HEK293 (cell line): ENCODE results near the gene HSPB6.

Source experiments
- GLIS1 ChIP-seq: fragments of 450-650 bp; formaldehyde crosslinking; IDR thresholded peaks from 2 replicates; pipeline ENCODE4 v1.5.1; 2016; ENCODE audit warnings: missing biosample characterization, missing genetic modification characterization
- MZF1 ChIP-seq: fragments of 450-650 bp; formaldehyde crosslinking; IDR thresholded peaks from 2 replicates; pipeline ENCODE4 v1.5.1; 2017; ENCODE audit warnings: missing biosample characterization, missing genetic modification characterization, borderline replicate concordance
- PRDM6 ChIP-seq: fragments of 450-650 bp; formaldehyde crosslinking; IDR thresholded peaks from 2 replicates; pipeline ENCODE4 v1.5.1; 2017; ENCODE audit warnings: missing biosample characterization, missing genetic modification characterization
- REPIN1 ChIP-seq: fragments of 450-650 bp; formaldehyde crosslinking; IDR thresholded peaks from 2 replicates; pipeline ENCODE4 v1.5.1; 2017; ENCODE audit warnings: missing biosample characterization, missing genetic modification characterization, low read depth
- ZBTB11 ChIP-seq: fragments of 450-650 bp; formaldehyde crosslinking; conservative IDR thresholded peaks from 2 replicates; pipeline ENCODE4 v1.5.1; 2016; ENCODE audit warnings: low read depth, missing biosample characterization, missing genetic modification characterization
- ZNF18 ChIP-seq: fragments of 450-650 bp; formaldehyde crosslinking; IDR thresholded peaks from 2 replicates; pipeline ENCODE4 v1.5.1; 2016; ENCODE audit warnings: missing biosample characterization, missing genetic modification characterization
- ZNF211 ChIP-seq: fragments of 450-650 bp; formaldehyde crosslinking; IDR thresholded peaks from 2 replicates; pipeline ENCODE4 v1.5.1; 2016; ENCODE audit warnings: low read depth, missing biosample characterization, missing genetic modification characterization
- ZNF362 ChIP-seq: fragments of 450-650 bp; formaldehyde crosslinking; IDR thresholded peaks from 2 replicates; pipeline ENCODE4 v1.5.1; 2016; ENCODE audit warnings: missing biosample characterization, missing genetic modification characterization
- ZNF391 ChIP-seq: fragments of 450-650 bp; formaldehyde crosslinking; IDR thresholded peaks from 2 replicates; pipeline ENCODE4 v1.5.1; 2016; ENCODE audit warnings: low read depth, missing biosample characterization, missing genetic modification characterization, borderline replicate concordance
- ZNF404 ChIP-seq: fragments of 450-650 bp; formaldehyde crosslinking; IDR thresholded peaks from 2 replicates; pipeline ENCODE4 v1.5.1; 2017; ENCODE audit warnings: missing biosample characterization, missing genetic modification characterization
- ZNF433 ChIP-seq: fragments of 450-650 bp; formaldehyde crosslinking; IDR thresholded peaks from 2 replicates; pipeline ENCODE4 v1.5.1; 2016; ENCODE audit warnings: missing biosample characterization, missing genetic modification characterization, low read depth
- ZNF488 ChIP-seq: fragments of 450-650 bp; formaldehyde crosslinking; IDR thresholded peaks from 2 replicates; pipeline ENCODE4 v1.5.1; 2016; ENCODE audit warnings: missing biosample characterization, missing genetic modification characterization
- ZNF561 ChIP-seq: fragments of 450-650 bp; IDR thresholded peaks from 2 replicates; pipeline ENCODE4 v1.5.1; 2018; ENCODE audit warnings: missing biosample characterization, missing genetic modification characterization, borderline replicate concordance
- ZNF585B ChIP-seq: fragments of 450-650 bp; formaldehyde crosslinking; IDR thresholded peaks from 2 replicates; pipeline ENCODE4 v1.5.1; 2016; ENCODE audit warnings: missing biosample characterization, missing genetic modification characterization
- ZNF654 ChIP-seq: fragments of 450-650 bp; formaldehyde crosslinking; IDR thresholded peaks from 2 replicates; pipeline ENCODE4 v1.5.1; 2016; ENCODE audit warnings: low read depth, missing biosample characterization, missing genetic modification characterization
- ZNF660 ChIP-seq: fragments of 450-650 bp; IDR thresholded peaks from 2 replicates; pipeline ENCODE4 v1.5.1; 2018; ENCODE audit warnings: missing biosample characterization, mild to moderate bottlenecking, missing genetic modification characterization
- ZNF707 ChIP-seq: fragments of 450-650 bp; formaldehyde crosslinking; IDR thresholded peaks from 2 replicates; pipeline ENCODE4 v1.5.1; 2016; ENCODE audit warnings: missing biosample characterization, missing genetic modification characterization
- ZNF830 ChIP-seq: fragments of 450-650 bp; IDR thresholded peaks from 2 replicates; pipeline ENCODE4 v1.5.0; 2018; ENCODE audit warnings: missing biosample characterization, missing genetic modification characterization, low read depth, mild to moderate bottlenecking, moderate library complexity
- TF ChIP-seq, protein P1 (sequence below): fragments of 450-650 bp; IDR thresholded peaks from 2 replicates; pipeline ENCODE4 v1.5.1; 2018; ENCODE audit warnings: missing biosample characterization, mild to moderate bottlenecking, missing genetic modification characterization
- TF ChIP-seq, protein P2 (sequence below): fragments of 450-650 bp; formaldehyde crosslinking; IDR thresholded peaks from 2 replicates; pipeline ENCODE4 v1.5.1; 2017; ENCODE audit warnings: missing biosample characterization, missing genetic modification characterization

HSPB6 gene

DNA sequence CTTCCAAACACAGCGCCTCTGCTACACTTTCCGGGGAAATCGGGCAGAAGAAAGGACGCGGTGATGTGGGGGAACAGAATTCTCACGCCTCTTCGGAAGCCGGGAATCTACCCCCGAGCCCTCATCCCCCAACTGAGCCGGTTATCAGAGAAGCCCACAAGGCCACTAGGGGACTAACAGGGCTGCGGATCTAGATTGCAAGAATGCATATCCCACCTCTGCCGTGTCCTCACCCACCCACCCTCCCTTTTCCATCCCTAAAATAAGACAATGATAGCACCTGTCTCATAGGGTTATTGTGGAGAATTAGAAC, 15.7 kb downstream of the HSPB6 start (continued):
- TF ChIP-seq ZNF362 (no peak), GLIS1 (0 out of 2 replicates have a peak, but pooled peaks have one; percentile 67), ZNF391 (tag by site-specific recombination) (peak; percentile 10; the same call in 1 of the 2 replicates), ZNF211 (tag by site-specific recombination) (no peak), ZNF707 (tag by site-specific recombination) (no peak), PRDM6 (tag by site-specific recombination) (no peak), ZBTB11 (tag by site-specific recombination) (peak; percentile 13; the same call in 1 of the 2 replicates), ZNF654 (tag by site-specific recombination) (no peak), REPIN1 (tag by site-specific recombination) (no peak; the same call in 1 of the 2 replicates), ZNF660 (tag by site-specific recombination) (no peak), ZNF585B (tag by site-specific recombination) (no peak), ZNF488 (tag by site-specific recombination) (no peak), ZNF433 (tag by site-specific recombination) (no peak), ZNF18 (tag by site-specific recombination) (no peak), ZNF561 (tag by site-specific recombination) (0 out of 2 replicates have a peak, but pooled peaks have one; percentile 15), MZF1 (tag by site-specific recombination) (peak; percentile 80; the same call in 1 of the 2 replicates), ZNF830 (tag by site-specific recombination) (no peak), ZNF404 (no peak)
- TF ChIP-seq, protein P1, sequence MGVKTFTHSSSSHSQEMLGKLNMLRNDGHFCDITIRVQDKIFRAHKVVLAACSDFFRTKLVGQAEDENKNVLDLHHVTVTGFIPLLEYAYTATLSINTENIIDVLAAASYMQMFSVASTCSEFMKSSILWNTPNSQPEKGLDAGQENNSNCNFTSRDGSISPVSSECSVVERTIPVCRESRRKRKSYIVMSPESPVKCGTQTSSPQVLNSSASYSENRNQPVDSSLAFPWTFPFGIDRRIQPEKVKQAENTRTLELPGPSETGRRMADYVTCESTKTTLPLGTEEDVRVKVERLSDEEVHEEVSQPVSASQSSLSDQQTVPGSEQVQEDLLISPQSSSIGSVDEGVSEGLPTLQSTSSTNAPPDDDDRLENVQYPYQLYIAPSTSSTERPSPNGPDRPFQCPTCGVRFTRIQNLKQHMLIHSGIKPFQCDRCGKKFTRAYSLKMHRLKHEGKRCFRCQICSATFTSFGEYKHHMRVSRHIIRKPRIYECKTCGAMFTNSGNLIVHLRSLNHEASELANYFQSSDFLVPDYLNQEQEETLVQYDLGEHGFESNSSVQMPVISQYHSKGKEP (tag by site-specific recombination): no peak
- TF ChIP-seq, protein P2, sequence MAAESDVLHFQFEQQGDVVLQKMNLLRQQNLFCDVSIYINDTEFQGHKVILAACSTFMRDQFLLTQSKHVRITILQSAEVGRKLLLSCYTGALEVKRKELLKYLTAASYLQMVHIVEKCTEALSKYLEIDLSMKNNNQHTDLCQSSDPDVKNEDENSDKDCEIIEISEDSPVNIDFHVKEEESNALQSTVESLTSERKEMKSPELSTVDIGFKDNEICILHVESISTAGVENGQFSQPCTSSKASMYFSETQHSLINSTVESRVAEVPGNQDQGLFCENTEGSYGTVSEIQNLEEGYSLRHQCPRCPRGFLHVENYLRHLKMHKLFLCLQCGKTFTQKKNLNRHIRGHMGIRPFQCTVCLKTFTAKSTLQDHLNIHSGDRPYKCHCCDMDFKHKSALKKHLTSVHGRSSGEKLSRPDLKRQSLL (tag by site-specific recombination): 0 out of 2 replicates have a peak, but pooled peaks have one; percentile 20
